IPS DF 4.7 (cell line): ENCODE data around the gene TNIK.
"Not testable (repeated sequence)": the region's sequence is repeated elsewhere in the genome, so short reads cannot be mapped to it uniquely, and the experiment has no call there.

Experiments
- DNase-seq: peaks from one replicate; pipeline ENCODE4 v3.0.0-alpha.2; 2013; ENCODE audit warnings: low spot score; ENCODE audit errors: extremely low read depth

TNIK gene

GRCh38 chr3:171388527-171388926 is 71.7 kb downstream of the TNIK start:
- DNase-seq, result no peak

- DNase-seq, result no peak
Observed at GRCh38 chr3:171387062-171387461, 73.1 kb downstream of the TNIK start.

GRCh38 chr3:171385086-171385485 is 75.1 kb downstream of the TNIK start:
- DNase-seq, result no peak

- no peak for DNase-seq
Observed at GRCh38 chr3:171384101-171384891, 75.9 kb downstream of the TNIK start.

GRCh38 chr3:171383206-171384018 is 76.8 kb downstream of the TNIK start:
- DNase-seq, result no peak

- DNase-seq, result not testable (repeated sequence)
Observed at GRCh38 chr3:171382347-171382746, 77.9 kb downstream of the TNIK start.

- DNase-seq, result no peak
Observed at GRCh38 chr3:171380711-171381425, 79.3 kb downstream of the TNIK start.

- DNase-seq, result no peak
Observed at GRCh38 chr3:171379961-171380483, 80.2 kb downstream of the TNIK start.

- DNase-seq, result no peak
Observed at GRCh38 chr3:171379281-171379680, 80.9 kb downstream of the TNIK start.

GRCh38 chr3:171378586-171378985 is 81.6 kb downstream of the TNIK start:
- DNase-seq, result no peak

GRCh38 chr3:171377859-171378258 is 82.3 kb downstream of the TNIK start:
- DNase-seq, result no peak

- DNase-seq, result no peak
Observed at GRCh38 chr3:171376596-171376947, 83.6 kb downstream of the TNIK start.

GRCh38 chr3:171375666-171376595 is 84.3 kb downstream of the TNIK start:
- DNase-seq, result no peak

GRCh38 chr3:171374661-171375285 is 85.4 kb downstream of the TNIK start:
- DNase-seq, result no peak

- no peak for DNase-seq
Observed at GRCh38 chr3:171374260-171374659, 85.9 kb downstream of the TNIK start.

GRCh38 chr3:171373711-171374110 is 86.5 kb downstream of the TNIK start:
- DNase-seq, result no peak

- no peak for DNase-seq
Observed at GRCh38 chr3:171372694-171373093, 87.5 kb downstream of the TNIK start.

- DNase-seq, result no peak
Observed at GRCh38 chr3:171371354-171371753, 88.9 kb downstream of the TNIK start.

- no peak for DNase-seq
Observed at GRCh38 chr3:171369156-171369555, 91.0 kb downstream of the TNIK start.

- not testable (repeated sequence) for DNase-seq
Observed at GRCh38 chr3:171366738-171367137, 93.5 kb downstream of the TNIK start.
